NOMO-1 (cell line): ENCODE results near the gene FAM168B.
"Not testable (repeated sequence)": the region's sequence is repeated elsewhere in the genome, so short reads cannot be mapped to it uniquely, and the experiment has no call there.

Experiments
- DNase-seq, 2 experiments: peaks; one replicate each; lab custom pipeline; 2025; ENCODE audit not compliant: unreplicated experiment in 2 of 2; lab: John Stamatoyannopoulos, UW

The FAM168B gene

GRCh38 chr2:131103165-131103564, 9.9 kb upstream of the FAM168B start:
- DNase-seq, result no peak

GRCh38 chr2:131094463-131095281, 1.4 kb upstream of the FAM168B start:
- DNase-seq, result no peak

- DNase-seq, result peak in 1 of 2 experiments; percentile 84
Observed at GRCh38 chr2:131093696-131094462, 619 bp upstream of the FAM168B start.

DNA sequence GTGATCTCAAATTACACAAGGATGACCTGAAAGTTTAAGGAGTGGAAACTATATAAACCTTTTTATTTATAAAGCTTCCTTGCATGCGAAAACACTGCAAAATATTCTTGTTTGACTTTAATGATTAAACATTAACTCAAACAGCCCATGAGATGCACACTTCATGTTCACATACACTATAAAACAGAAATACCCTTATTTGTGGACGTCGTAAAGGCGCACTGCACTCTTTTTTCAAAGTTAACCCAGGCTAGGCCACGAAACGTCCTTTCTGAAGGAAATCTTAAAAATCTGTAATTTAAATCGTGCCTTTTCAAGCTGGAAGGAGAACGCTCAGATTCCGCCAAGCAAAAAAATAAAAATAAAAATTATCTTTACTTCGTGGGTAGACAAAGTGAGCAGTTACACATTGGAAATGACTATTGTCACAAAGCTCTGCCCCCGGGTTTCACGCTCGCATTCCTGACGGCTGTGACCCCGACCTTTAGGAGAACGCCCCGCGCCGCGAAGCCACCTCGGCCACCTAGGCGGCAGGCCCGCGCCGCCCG, 728 bp downstream of the FAM168B start:
- DNase-seq, result peak in 1 of 2 experiments; percentile 33

- DNase-seq, result no peak
Observed at GRCh38 chr2:131085646-131086045, 7.6 kb downstream of the FAM168B start.

DNA sequence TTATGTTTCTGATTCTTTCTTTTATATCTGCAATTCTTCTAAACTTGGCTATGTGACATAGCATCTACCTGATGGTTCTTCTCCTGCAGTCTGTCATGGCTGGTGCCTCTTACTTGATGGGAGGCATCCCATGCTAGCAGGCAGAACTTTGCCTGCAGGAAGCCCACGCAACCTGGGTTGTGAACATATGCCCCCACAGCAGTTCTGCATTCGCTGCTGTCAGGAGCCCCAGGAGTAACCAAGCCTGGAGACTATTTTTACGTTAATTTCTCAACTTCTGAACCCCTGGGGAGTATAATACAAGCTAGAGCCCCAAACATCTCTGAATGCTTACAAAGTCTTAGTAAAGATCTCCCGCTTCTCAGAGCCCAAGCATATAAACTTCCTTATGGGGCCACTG, 12.1 kb downstream of the FAM168B start:
- no peak for DNase-seq

DNA sequence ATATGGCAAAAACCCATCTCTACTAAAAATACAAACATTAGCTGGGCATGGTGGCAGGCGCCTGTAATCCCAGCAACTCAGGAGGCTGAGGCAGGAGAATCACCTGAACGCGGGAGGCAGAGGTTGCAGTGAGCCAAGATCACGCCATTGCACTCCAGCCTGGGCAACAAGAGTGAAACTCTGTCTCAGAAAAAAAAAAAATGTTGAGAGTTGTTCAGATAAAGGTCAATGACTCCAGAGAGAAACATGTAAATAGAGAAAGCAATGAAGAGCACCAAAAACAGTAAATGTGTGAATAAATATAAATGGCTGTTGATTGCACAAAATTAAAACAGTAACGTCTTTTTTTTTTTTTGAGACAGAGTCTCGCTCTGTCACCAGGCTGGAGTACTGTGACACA, 13.3 kb downstream of the FAM168B start:
- DNase-seq, result not testable (repeated sequence)

GRCh38 chr2:131077966-131078365, 15.3 kb downstream of the FAM168B start:
- DNase-seq, result no peak

GRCh38 chr2:131077182-131077846, 15.9 kb downstream of the FAM168B start:
- no peak for DNase-seq

GRCh38 chr2:131076707-131077106, 16.6 kb downstream of the FAM168B start:
- DNase-seq, result no peak

DNA sequence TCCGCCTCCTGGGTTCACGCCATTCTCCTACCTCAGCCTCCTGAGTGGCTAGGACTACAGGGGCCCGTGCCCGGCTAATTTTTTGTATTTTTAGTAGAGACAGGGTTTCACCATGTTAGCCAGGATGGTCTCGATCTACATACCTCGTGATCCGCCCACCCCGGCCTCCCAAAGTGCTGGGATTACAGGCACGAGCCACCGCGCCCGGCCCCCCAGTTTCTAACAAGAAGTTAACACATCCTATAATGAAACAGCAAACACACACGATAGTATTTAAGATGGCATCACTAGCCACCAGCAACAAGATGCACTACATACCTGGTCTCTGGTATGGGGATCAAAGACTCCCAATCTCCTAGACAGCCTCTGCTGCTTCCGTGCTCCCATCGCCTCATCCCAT, 17.7 kb downstream of the FAM168B start:
- not testable (repeated sequence) for DNase-seq

DNA sequence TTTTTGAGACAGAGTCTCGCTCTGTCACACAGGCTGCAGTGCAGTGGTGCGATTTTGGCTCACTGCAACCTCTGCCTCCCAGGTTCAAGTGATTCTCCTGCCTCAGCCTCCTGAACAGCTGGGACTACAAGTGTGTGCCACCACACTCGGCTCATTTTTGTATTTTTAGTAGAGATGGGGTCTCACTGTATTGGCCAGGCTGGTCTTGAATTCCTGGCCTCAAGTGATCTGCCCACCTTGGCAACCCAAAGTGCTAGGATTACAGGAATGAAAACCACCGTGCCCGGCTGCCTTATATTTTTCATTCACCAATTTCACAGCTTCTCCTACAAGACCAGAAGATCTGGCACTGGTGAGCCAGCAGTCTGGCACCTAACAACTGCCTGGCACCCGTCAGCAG, 25.1 kb downstream of the FAM168B start:
- DNase-seq, result not testable (repeated sequence)

GRCh38 chr2:131067465-131068125, 25.7 kb downstream of the FAM168B start:
- DNase-seq, result no peak

DNA sequence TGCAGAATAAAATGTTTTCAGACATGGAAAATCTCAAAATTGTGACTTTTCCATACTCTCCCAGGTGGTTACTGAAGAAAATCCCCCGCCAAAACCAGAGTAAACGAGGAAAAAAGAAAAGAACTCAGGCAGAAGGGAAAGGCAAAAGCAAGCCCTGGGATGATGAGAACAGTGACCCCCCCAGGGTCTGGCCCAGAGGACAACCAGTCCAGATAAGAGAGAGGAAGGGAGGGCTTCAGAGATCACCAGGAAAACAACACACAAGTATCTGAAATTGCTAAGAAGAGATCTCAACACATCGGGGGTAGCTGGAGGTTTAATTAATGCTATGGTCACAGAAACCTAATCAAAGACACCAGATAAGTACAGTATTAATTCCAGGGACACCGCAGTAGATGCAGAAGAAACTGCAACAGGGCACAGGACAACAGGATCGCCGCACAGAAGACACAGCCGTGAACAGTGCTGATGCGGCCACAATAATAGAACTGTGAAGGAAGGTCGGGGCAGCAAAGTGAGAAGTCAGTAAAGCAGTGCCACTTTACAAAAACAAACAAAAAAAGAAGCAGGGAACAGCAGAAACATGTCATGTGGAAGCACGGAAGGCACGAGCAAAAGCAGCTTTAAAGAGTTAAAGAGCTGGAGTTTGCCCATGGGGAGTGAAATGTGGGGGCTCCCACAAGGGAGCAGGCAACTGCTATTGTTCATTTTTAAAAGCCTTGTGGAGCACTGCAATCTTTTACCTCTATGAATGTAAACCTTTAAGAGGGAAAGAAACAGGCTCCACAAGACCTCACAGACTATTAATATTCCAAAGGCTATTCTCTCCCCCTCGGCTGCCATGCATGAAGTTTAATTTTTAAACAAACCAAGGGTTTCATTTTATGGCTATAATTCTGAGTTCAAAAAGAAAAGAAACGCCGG, 28.4 kb downstream of the FAM168B start:
- no peak for DNase-seq

- DNase-seq, result no peak
Observed at GRCh38 chr2:131063501-131064283, 29.6 kb downstream of the FAM168B start.

GRCh38 chr2:131058920-131059319, 34.3 kb downstream of the FAM168B start:
- no peak for DNase-seq

DNA sequence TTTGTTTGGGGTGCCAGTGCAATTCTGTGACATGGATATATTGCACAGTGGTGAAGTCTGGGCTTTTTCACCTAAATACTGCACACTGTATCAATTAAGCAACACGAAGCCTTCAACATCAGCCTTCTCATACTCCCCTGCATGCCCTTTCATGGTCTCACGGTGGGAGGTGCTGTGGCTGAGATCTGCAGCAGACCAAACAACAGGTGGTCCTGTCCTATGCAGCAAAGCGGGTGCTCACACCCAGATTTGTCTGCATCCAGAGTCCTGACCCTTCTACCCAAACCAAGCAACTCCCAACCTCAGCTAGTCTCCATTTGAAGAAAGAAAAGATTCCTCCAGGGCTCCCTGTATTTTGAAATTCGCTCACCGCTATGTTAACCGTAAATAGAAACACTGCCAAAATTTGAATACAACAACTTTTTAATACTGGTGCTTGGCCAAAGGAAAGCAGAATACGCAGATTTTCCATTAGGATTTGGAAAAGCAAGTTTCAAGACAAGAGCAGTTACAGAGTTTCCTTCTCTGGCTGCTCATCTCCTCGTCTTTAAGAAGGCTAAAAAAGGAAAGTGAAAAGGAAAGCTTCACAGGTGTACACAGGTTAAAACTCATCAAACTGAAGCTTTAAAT, 34.9 kb downstream of the FAM168B start:
- DNase-seq, result no peak

GRCh38 chr2:131056932-131057287, 36.4 kb downstream of the FAM168B start:
- DNase-seq, result no peak
